ENCODE measurements around the gene PIAS4. TPM values are rescaled to one million over a fixed set of nuclear protein-coding genes. Genes with fewer than 3 reads are reported as not detected.

Gene PIAS4
- total RNA-seq, 1 experiment from 2014 or later: 45.7 TPM

GRCh38 chr19:4051175-4052101 lies 43.9 kb downstream of the PIAS4 start:
- no peak overlapping the region for H3K4me3 ChIP-seq (ENCODE audit: low read depth, low read length)
- no peak for TF ChIP-seq CTCF (IDR thresholded peaks at IDR 0.05; ENCODE audit: insufficient read depth in 1 of 2, low read depth in 1 of 2, low read length in 1 of 2, severe bottlenecking in 1 of 2, unreplicated experiment in 1 of 2)
- no peaks in the 10 kb centered on the region for H3K27me3 Mint-ChIP-seq (ENCODE audit: insufficient read depth, unreplicated experiment)
- no peak overlapping the region for H3K4me3 Mint-ChIP-seq (ENCODE audit: unreplicated experiment)
- peaks cover 80% of the 10 kb centered on the region for H3K36me3 Mint-ChIP-seq (ENCODE audit: insufficient read depth, unreplicated experiment)
- H3K4me1 Mint-ChIP-seq (ENCODE audit: low read depth, unreplicated experiment): no peaks in the 10 kb centered on the region
- ChIA-PET CTCF (interaction anchor here (0.6 kb wide), 1 partner anchor 157 kb away, joined by 4 read pairs; no protein-coding TSS in a partner anchor), POLR2A (no interaction called here)
- H3K27me3 ChIP-seq (replicated peaks; ENCODE audit: control insufficient read depth, insufficient read depth, low read length): no peaks in the 10 kb centered on the region
- no peaks in the 10 kb centered on the region for H3K9me3 Mint-ChIP-seq (ENCODE audit: unreplicated experiment)
- H3K9me3 ChIP-seq: no peaks in the 10 kb centered on the region
- H3K36me3 ChIP-seq (ENCODE audit: control insufficient read depth, insufficient read depth, low read length): peaks cover 3% of the 10 kb centered on the region
- H3K4me1 ChIP-seq: peaks cover 4% of the 10 kb centered on the region; the same call in 1 of the 2 replicates
- no peak for DNase-seq
- peak overlapping the region; percentile 78 for H3K27ac Mint-ChIP-seq (ENCODE audit: unreplicated experiment)
- intact Hi-C loops (cut with micrococcal nuclease; ENCODE audit: unreplicated experiment): no loop called here
- no TSS peak for BruUV-seq (replicated peaks)

- H3K36me3 Mint-ChIP-seq (ENCODE audit: insufficient read depth, unreplicated experiment): peaks cover 80% of the 10 kb centered on the region
- ChIA-PET POLR2A (no interaction called here), CTCF (interaction anchor here (0.6 kb wide), 1 partner anchor 156 kb away, joined by 4 read pairs; no protein-coding TSS in a partner anchor)
- peaks cover 3% of the 10 kb centered on the region for H3K36me3 ChIP-seq (ENCODE audit: control insufficient read depth, insufficient read depth, low read length)
- H3K9me3 ChIP-seq: no peaks in the 10 kb centered on the region
- no peak overlapping the region for H3K4me3 Mint-ChIP-seq (ENCODE audit: unreplicated experiment)
- no peaks in the 10 kb centered on the region for H3K27me3 ChIP-seq (replicated peaks; ENCODE audit: control insufficient read depth, insufficient read depth, low read length)
- H3K9me3 Mint-ChIP-seq (ENCODE audit: unreplicated experiment): no peaks in the 10 kb centered on the region
- intact Hi-C loops (cut with micrococcal nuclease; ENCODE audit: unreplicated experiment): no loop called here
- peak in 1 of 2 experiments; percentile 73 for DNase-seq
- no peak overlapping the region for H3K27ac Mint-ChIP-seq (ENCODE audit: unreplicated experiment)
- H3K27me3 Mint-ChIP-seq (ENCODE audit: insufficient read depth, unreplicated experiment): no peaks in the 10 kb centered on the region
- no peaks in the 10 kb centered on the region for H3K4me1 Mint-ChIP-seq (ENCODE audit: low read depth, unreplicated experiment)
- no peak overlapping the region for H3K4me3 ChIP-seq (ENCODE audit: low read depth, low read length)
- peaks cover 4% of the 10 kb centered on the region; the same call in 1 of the 2 replicates for H3K4me1 ChIP-seq
- BruUV-seq (replicated peaks): no TSS peak
- no peak for TF ChIP-seq CTCF (IDR thresholded peaks at IDR 0.05; ENCODE audit: insufficient read depth in 1 of 2, low read depth in 1 of 2, low read length in 1 of 2, severe bottlenecking in 1 of 2, unreplicated experiment in 1 of 2)
Measured at GRCh38 chr19:4052114-4052992, 44.8 kb downstream of the PIAS4 start.

DNA sequence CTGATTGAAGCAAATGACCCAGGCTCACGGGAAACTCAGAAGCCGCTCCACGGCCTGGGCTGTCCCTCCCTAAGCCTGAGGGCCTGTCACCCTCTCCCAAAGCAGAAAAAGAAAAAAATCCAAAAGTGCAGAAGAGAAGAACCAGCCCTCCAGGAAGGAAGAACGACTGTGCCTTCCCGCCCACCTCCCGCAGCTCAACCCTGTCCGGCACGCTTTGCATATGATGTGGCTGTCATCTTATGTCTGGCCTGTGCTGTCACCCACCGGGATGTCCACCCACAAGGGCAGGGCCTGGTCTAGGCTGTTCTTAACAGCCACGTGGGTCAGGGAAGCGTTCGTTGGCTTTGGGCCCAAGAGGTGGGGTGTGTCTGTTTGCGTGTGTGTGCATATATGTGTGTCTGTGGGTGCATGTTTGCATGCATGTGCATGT lies 45.5 kb downstream of the PIAS4 start:
- CTCF ChIA-PET: no interaction called here
- Mint-ChIP-seq H3K4me3 (ENCODE audit: unreplicated experiment) (no peak overlapping the region), H3K27ac (ENCODE audit: unreplicated experiment) (no peak overlapping the region), H3K9me3 (ENCODE audit: unreplicated experiment) (no peaks in the 10 kb centered on the region), H3K4me1 (ENCODE audit: low read depth, unreplicated experiment) (no peaks in the 10 kb centered on the region), H3K36me3 (ENCODE audit: insufficient read depth, unreplicated experiment) (peaks cover 85% of the 10 kb centered on the region), H3K27me3 (ENCODE audit: insufficient read depth, unreplicated experiment) (no peaks in the 10 kb centered on the region)
- peaks cover 3% of the 10 kb centered on the region for H3K36me3 ChIP-seq (ENCODE audit: control insufficient read depth, insufficient read depth, low read length)
- BruUV-seq (replicated peaks): no TSS peak
- DNase-seq: no peak
- TF ChIP-seq CTCF (IDR thresholded peaks at IDR 0.05; ENCODE audit: insufficient read depth in 1 of 2, low read depth in 1 of 2, low read length in 1 of 2, severe bottlenecking in 1 of 2, unreplicated experiment in 1 of 2): no peak
- no peak overlapping the region for H3K4me3 ChIP-seq (ENCODE audit: low read depth, low read length)
- POLR2A ChIA-PET: no interaction called here
- H3K9me3 ChIP-seq: no peaks in the 10 kb centered on the region
- H3K4me1 ChIP-seq: peaks cover 4% of the 10 kb centered on the region; the same call in 1 of the 2 replicates
- H3K27me3 ChIP-seq (replicated peaks; ENCODE audit: control insufficient read depth, insufficient read depth, low read length): no peaks in the 10 kb centered on the region
- intact Hi-C loops (cut with micrococcal nuclease; ENCODE audit: unreplicated experiment): no loop called here

All from Caco-2 (cell line).